GM12865 (cell line): ENCODE results near the gene EFS.

Source experiments
- DNase-seq: peaks from one replicate; pipeline ENCODE4 v3.0.0; 2010; ENCODE audit warnings: low read depth
- H3K4me3 ChIP-seq: 2 replicates; pipeline ENCODE4 v1.5.1; 2011; ENCODE audit warnings: mild to moderate bottlenecking, low read depth, low read length, control low read depth
- CTCF ChIP-seq: IDR thresholded peaks from 2 replicates; pipeline ENCODE4 v1.5.1; 2011; ENCODE audit warnings: low read length, control low read depth, low read depth, inconsistent platforms; ENCODE audit not compliant: insufficient read depth; ENCODE audit errors: missing control alignments

EFS gene

GRCh38 chr14:23358553-23359166, 6.3 kb downstream of the EFS start:
- no peak for TF ChIP-seq CTCF
- H3K4me3 ChIP-seq, result no peak overlapping the region
- no peak for DNase-seq

GRCh38 chr14:23358042-23358441, 6.9 kb downstream of the EFS start:
- DNase-seq, result no peak
- TF ChIP-seq CTCF, result no peak
- H3K4me3 ChIP-seq, result no peak overlapping the region

DNA sequence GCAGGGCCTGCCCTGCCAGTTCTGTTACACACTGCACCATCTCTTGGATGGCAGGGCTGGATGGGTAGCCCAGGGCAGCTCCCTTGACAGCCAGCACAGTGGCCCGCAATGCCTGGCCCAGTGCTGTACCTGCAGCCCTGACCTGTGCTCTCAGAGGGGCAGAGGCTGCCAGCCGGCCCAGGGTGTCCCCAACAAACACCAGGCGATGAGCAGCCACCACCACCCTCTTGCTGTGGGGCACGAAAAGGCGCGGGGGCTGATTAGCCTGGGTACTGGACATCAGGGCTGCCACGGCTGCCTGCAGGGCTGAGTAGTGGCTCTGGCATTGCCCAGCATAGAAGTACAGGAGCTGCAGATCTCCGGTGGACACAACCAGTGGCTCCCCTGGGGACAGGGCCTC, 7.7 kb downstream of the EFS start:
- no peak for DNase-seq
- no peak for TF ChIP-seq CTCF
- no peak overlapping the region for H3K4me3 ChIP-seq

DNA sequence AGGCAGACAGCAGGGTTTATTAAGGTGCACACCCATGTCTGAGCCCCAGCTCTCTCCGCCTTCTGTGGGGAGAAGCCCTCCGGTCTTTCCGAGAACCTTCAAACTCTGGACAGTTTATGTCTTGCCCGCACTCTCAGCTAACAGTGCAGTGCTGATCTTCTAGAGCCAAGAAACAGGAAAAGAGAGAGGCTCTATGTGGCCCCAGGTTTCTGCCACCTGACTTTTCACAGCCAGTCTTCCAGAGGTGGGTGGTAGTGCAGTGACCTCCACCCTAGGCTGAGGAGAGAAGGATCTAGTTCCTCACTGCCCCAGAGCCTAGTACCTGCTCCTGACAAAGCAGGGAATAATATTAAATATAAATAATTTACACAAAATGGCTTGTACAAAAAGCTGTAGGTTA, 8.3 kb downstream of the EFS start:
- H3K4me3 ChIP-seq, result no peak overlapping the region
- no peak for TF ChIP-seq CTCF
- no peak for DNase-seq

- TF ChIP-seq CTCF, result no peak
- no peak overlapping the region for H3K4me3 ChIP-seq
- DNase-seq, result no peak
Observed at GRCh38 chr14:23355871-23356435, 9.0 kb downstream of the EFS start.

DNA sequence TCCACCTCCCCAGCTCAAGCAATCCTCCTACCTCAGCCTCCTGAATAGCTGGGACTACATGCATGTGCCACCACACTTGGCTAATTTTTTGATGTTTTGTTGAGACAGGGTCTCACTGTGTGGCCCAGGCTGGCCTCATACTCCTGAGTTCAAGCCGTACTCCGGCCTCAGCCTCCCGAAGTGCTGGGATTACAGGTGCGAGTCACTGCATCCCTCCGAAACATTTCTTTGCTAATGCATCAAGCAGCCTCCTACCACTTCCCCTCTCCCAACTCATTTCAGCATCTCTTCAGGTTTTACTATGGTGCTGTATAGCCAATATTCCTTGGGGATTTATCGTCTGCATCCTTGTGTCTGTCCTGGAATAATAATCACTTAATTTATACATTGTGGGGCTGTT, 10.0 kb downstream of the EFS start:
- H3K4me3 ChIP-seq, result no peak overlapping the region
- DNase-seq, result no peak
- no peak for TF ChIP-seq CTCF

DNA sequence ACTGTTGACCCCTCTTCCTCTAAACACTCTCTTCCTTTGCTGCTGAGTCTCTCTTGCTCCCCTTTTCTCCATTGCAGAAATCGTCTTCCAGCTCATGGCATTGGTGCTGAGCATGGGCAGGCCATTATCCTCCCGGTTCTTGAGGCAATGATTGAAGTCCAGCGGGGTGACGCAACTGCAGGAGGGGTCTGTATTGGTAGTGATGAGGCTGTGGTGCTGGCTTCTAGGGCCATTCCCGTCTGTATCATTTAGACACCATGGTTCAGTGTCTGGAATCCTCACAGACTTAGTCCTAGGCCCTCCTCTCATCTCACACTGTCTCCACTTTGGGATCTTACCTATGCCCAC, 11.6 kb downstream of the EFS start:
- no peak for DNase-seq
- TF ChIP-seq CTCF, result no peak
- no peak overlapping the region for H3K4me3 ChIP-seq
